Fibroblast of lung (primary cell): Measurements from ENCODE around the gene ENG.

Experiments used
- EZH2 ChIP-seq: IDR thresholded peaks from 2 replicates; pipeline ENCODE4 v1.5.1; 2012; ENCODE audit warnings: low read length, control low read depth, mild to moderate bottlenecking; ENCODE audit errors: missing control alignments
- TF ChIP-seq, protein P1 (sequence below), 2 donors: IDR thresholded peaks in 1 of 2; conservative IDR thresholded peaks in 1 of 2; 1 replicate in 1 of 2; 2 replicates in 1 of 2; pipeline ENCODE4 v1.5.1; 2011 to 2012; ENCODE audit warnings: low read length in 2 of 2, control low read depth in 1 of 2, inconsistent platforms in 1 of 2, low read depth in 1 of 2, mild to moderate bottlenecking in 1 of 2

DNA sequence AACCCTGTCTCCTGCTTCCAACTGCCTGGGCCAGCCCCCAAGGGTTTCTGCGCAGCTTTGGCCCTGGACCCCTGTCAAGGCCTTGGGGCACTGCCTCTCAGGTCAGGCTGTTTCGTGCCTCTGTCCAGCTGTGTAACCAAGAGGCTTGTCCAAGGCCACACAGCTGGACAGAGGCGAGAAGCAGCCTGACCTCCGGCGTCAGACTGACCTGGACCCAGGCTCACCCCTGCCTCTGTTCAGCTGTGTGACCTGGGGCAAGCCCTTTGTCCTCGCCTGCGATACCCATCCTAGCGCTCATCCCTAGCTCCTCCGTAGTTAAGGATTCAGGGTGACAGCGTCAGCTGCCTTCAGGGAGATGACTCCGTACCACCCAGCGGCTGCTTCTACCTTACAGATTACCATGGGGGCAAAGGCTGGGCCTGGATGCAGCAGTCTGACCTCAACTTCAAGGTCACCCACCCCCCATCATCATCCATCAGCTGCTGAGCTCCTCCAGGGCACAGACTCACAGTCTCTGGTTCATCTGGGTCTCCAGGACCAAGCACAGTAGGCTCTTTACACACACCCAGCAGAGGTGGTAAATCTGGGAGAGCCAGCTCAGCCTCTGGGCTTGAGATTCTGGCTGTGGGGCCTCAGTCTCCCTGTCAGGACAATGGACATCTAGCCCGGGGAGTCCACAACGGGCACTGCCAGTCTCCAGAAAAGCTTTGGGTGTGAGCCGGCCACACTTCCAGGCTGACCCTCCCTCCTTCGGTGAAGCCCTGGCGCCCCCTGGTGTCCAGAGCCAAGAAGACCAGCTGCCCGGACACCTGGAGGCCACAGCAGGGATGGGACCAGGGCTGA, 15.1 kb upstream of the ENG start:
- TF ChIP-seq, protein P1, sequence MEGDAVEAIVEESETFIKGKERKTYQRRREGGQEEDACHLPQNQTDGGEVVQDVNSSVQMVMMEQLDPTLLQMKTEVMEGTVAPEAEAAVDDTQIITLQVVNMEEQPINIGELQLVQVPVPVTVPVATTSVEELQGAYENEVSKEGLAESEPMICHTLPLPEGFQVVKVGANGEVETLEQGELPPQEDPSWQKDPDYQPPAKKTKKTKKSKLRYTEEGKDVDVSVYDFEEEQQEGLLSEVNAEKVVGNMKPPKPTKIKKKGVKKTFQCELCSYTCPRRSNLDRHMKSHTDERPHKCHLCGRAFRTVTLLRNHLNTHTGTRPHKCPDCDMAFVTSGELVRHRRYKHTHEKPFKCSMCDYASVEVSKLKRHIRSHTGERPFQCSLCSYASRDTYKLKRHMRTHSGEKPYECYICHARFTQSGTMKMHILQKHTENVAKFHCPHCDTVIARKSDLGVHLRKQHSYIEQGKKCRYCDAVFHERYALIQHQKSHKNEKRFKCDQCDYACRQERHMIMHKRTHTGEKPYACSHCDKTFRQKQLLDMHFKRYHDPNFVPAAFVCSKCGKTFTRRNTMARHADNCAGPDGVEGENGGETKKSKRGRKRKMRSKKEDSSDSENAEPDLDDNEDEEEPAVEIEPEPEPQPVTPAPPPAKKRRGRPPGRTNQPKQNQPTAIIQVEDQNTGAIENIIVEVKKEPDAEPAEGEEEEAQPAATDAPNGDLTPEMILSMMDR (conservative IDR thresholded peaks at IDR 0.05 in 1 of 2, IDR thresholded peaks at IDR 0.05 in 1 of 2; ENCODE audit: low read depth in 1 of 2, low read length in 2 of 2), result peak; percentile 88 to 91
- no peak for TF ChIP-seq EZH2
